ENCODE data around the gene NUP62.

The NUP62 gene

DNA sequence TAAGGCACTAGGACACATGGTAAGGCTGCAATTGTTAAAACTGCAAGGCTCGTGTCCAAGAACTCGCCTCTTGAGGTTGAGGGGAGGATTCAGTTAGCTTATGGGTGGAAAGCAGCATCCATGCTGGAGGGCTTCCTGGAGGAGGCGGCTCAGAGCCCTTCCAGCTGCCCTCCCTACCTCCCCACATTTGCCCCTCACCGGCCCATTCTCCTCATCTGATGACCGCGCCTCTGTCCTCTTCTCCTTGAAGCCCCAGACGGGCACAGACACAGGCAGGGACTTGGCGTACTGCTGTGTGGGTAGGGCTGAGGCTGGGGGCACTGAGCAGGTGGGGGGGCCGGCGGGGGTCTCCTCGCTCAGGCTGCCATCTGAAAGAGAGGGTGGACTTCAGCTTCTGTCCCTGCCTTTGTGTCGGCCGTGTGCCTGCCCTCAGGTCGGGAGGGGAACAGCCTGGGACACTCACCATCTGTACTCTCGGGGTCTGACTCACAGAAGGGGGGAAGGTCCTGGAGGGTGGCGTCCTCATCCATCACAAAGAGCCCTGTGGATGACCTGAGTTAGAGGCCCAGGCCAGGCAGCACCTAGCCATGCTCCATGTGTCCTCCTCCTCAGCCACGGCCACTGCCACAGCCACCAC, 57.8 kb downstream of the NUP62 start:
- TF ChIP-seq, protein P1, sequence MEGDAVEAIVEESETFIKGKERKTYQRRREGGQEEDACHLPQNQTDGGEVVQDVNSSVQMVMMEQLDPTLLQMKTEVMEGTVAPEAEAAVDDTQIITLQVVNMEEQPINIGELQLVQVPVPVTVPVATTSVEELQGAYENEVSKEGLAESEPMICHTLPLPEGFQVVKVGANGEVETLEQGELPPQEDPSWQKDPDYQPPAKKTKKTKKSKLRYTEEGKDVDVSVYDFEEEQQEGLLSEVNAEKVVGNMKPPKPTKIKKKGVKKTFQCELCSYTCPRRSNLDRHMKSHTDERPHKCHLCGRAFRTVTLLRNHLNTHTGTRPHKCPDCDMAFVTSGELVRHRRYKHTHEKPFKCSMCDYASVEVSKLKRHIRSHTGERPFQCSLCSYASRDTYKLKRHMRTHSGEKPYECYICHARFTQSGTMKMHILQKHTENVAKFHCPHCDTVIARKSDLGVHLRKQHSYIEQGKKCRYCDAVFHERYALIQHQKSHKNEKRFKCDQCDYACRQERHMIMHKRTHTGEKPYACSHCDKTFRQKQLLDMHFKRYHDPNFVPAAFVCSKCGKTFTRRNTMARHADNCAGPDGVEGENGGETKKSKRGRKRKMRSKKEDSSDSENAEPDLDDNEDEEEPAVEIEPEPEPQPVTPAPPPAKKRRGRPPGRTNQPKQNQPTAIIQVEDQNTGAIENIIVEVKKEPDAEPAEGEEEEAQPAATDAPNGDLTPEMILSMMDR (IDR thresholded peaks at IDR 0.05; ENCODE audit: low read depth, low read length) = no peak
- DNase-seq (ENCODE audit: extremely low read depth, low read depth) = no peak

DNA sequence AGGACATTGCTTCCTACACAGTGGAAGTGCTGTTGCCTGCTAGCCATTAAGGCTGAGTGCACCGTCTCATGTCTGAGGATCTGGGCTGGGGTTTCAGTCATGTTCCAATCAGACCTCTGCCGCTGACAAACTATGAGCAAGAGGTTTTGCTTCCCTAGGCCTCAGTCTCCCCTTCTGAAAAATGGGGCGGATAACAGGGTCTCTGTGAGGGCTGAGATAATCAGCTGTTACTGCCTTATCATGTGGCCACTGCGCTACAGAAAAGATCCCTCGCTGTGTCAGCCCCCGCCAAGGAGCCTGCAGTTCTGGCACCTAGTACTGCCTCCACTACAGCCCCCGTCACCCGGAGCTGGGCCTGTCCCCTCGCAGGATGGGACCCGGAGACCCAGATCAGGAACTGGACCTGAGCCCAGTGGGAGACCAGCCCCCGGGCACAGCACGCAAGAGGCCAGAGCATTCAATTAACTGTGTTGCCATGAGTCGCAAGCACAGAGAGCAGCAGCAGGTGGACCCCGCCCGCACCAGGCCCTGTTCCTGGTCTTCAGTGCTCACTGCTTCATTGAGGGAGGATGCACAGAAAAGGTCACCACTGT, 58.9 kb downstream of the NUP62 start:
- DNase-seq (ENCODE audit: extremely low read depth, low read depth) = no peak
- TF ChIP-seq, protein P1 (IDR thresholded peaks at IDR 0.05; ENCODE audit: low read depth, low read length) = no peak

DNA sequence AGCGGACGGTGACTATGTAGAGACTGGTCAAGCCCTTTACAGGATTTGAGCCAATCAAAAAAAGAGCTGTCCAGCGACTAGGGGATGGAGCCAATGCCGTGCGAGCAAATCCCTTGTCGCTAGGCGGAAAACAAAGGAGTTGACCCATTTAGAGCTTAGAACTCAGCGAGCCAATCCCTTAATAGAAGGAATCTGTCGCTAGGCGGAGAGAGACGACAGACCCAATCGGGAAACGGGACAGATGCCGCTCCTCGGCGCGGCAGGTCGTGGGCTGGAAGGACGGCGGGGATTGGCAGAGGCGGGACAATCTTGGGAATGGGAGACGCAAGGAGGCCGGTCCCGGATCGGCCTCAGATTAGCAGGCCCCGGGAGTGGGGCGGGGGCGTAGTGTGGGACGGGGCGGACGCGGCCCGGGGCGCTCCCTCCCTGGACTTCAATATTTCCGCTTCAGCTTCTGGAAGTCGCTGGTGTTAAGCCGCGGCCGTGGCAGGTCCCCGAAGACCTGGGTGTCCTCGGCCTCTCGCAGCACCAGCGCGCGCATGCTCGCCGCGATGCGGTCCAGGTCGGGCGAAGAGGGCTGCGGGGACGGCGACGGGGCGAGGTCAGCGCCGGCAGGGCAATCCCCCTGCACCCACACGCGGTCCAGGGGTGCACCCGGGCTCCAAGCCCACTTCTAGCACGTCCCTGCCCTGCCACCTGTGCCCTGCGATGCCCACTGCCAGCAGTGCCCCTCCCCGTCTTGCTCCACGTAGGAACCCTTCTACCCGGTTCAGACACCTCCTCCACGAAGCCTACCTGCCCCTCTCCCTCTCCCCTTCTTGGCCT, 59.6 kb downstream of the NUP62 start:
- TF ChIP-seq, protein P1 (IDR thresholded peaks at IDR 0.05; ENCODE audit: low read depth, low read length) = no peak
- DNase-seq (ENCODE audit: extremely low read depth, low read depth) = peak; percentile 100

DNA sequence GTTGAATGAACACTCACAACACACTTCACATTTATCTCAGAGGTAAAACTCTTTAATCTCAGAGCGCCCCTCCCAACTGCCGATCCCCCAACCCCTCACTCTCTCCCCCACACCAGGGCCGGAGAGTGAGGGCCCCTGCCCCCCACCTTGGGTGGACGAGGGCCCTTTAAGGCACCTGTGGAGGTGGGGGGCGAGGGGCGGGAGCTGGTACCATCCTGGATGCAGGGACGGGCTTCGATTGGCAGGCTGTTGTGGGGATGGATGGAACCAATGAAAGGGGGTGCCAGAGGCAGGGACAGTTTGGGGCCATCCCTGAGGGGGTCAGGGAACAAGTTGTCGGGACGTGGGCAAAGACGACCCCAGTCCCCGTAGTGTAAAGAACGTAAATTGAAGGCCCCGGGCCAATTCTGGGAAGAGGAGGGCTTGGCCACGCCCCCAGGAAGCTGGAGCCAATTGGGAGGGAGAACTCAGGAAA, 60.3 kb downstream of the NUP62 start:
- no peak for DNase-seq (ENCODE audit: extremely low read depth, low read depth)
- TF ChIP-seq, protein P1 (IDR thresholded peaks at IDR 0.05; ENCODE audit: low read depth, low read length) = no peak

DNA sequence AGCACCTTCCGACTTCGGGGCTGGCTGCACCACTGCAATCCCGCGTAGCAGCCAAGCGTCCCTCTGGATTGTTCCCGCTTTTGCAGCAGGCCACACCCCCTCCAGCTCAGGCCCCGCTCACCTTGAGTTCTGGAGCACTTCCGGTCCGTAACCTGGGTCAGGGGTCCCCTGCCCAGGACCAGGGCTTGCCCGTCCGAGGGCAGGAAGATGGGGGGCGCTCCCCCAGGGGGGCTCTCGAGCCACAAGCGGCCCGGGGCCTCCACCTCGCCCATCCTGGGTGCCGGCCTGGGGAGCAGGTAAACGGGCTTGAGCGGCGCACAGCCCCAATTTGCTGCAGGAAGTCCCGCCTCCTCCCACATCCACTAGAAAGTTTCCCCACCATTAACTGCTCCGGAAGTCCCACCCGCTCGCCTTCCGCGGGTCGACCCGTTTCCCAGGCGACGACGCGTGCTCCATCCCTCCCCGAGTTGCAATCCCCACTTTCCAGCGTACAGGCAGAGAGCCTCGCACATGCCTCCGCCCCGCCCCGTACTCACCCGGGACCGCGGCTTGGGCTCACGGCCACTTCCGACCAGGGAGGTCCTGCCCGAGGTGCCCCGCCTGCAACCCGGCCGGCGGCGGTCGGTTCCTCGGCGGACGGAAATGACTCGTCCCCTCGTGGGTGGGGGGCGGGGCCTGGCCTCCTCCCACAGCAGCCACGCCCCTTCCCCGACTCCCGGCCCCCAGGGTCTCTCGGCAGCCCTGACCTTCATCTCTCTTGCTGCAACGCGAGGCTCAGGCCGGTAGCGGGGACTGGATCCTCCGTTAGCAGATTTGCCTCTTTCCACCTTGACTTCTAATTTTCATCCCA, 62.1 kb downstream of the NUP62 start, which contains the start of gene PNKP:
TSS of gene PNKP (minus strand) at position 644 of the 850 bp plus-strand sequence. CDS start at position 272, 372 bp downstream.
- TF ChIP-seq, protein P1 (IDR thresholded peaks at IDR 0.05; ENCODE audit: low read depth, low read length) = no peak
- DNase-seq (ENCODE audit: extremely low read depth, low read depth) = no peak

DNA sequence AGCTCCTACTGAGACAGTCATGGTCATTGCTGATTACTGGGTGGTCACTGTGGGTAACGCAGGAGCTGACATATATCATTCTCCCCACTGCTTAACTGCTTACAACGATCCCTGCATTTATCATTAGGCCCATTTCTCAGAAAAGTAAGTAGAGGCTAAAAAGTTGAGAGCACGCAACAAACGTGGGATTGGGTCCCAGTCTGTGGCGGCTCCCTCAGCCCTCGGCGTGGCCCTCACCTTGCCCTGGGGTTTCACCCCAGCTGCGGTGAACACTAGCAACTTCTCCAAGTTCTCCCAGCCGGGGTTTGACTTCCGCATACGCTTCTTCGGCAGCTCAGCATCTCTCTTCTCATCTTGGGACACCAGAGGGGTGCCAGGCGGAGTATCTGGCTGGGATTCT, 64.4 kb downstream of the NUP62 start:
- TF ChIP-seq, protein P1 (IDR thresholded peaks at IDR 0.05; ENCODE audit: low read depth, low read length) = no peak
- no peak for DNase-seq (ENCODE audit: extremely low read depth, low read depth)

Data from AG09319 (cell line).